Activated naive CD4-positive, alpha-beta T cell treated with anti-CD3 and anti-CD28 coated beads, Interleukin-2, amount 50 U/mL, for 72 hours (primary cell): Measurements from ENCODE around the gene ZYX. TPM values are rescaled to one million over a fixed set of nuclear protein-coding genes. Genes with fewer than 3 reads are reported as not detected.
"Not testable (repeated sequence)": the region's sequence is repeated elsewhere in the genome, so short reads cannot be mapped to it uniquely, and the experiment has no call there.

Experiments
- ATAC-seq, 2 donors: fragments of 150-1000 bp; cut with Tn5 transposase; 2 replicates each; pipeline ENCODE4 v1.10.0; 2021; ENCODE audit warnings: mild to moderate bottlenecking in 2 of 2, moderate library complexity in 2 of 2
- DNase-seq, 2 donors: peaks; one replicate each; pipeline ENCODE4 v3.0.0; 2021 to 2022; ENCODE audit warnings: low spot score in 2 of 2
- H3K27ac Mint-ChIP-seq, 2 donors: one replicate each; pipeline ENCODE4 v1.8.0; 2022; ENCODE audit warnings: mild to moderate bottlenecking in 2 of 2, mixed read lengths in 2 of 2
- H3K36me3 Mint-ChIP-seq, 2 donors: one replicate each; pipeline ENCODE4 v1.8.0; 2022; ENCODE audit warnings: mixed read lengths in 2 of 2
- H3K9me3 Mint-ChIP-seq, 2 donors: one replicate each; pipeline ENCODE4 v1.8.0; 2022; ENCODE audit warnings: mixed read lengths in 2 of 2
- total RNA-seq, 2 donors: library from RNA; stranded (reverse); gene quantifications; one replicate each; pipeline ENCODE4 v1.2.3, GENCODE V29; 2022

ZYX gene
- total RNA-seq, 2 donors from 2014 or later = 75.9 to 146 TPM

DNA sequence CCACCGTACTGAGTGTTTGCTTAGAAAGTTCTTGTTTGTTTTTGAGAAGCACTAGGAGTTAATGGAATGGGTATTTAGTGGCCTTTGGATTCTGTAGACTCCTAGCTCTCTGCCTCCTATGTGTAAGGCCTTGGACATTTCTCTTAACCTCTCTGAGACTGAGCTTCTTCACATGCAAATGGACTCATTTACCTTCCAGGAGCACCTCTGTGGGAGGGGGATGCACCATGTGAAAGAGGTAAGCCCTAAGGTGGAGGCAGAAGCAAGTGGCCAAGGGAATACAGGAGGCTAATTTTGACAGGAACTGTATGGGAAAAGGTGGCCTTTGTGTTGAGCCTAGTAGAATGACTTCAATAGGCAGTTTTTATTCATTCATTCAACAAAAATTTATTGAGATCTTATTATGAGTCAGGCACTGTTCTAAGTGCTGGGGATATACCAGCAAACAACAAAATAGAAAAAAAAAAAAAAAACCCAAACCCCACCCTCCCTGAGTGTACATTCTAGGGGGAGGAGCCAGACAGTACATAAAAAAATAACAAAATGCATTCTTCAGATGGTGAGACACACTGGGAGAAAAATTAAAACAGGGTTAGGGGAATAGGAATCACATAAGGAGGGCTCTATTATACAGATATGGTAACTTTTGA, 36.7 kb downstream of the ZYX start:
- H3K27ac Mint-ChIP-seq = peak overlapping the region in 1 of 2 donors; percentile 72
- no peak for DNase-seq
- no peaks in the 10 kb centered on the region for H3K36me3 Mint-ChIP-seq
- H3K9me3 Mint-ChIP-seq = no peaks in the 10 kb centered on the region
- peak in 1 of 2 donors; percentile 68 for ATAC-seq

DNA sequence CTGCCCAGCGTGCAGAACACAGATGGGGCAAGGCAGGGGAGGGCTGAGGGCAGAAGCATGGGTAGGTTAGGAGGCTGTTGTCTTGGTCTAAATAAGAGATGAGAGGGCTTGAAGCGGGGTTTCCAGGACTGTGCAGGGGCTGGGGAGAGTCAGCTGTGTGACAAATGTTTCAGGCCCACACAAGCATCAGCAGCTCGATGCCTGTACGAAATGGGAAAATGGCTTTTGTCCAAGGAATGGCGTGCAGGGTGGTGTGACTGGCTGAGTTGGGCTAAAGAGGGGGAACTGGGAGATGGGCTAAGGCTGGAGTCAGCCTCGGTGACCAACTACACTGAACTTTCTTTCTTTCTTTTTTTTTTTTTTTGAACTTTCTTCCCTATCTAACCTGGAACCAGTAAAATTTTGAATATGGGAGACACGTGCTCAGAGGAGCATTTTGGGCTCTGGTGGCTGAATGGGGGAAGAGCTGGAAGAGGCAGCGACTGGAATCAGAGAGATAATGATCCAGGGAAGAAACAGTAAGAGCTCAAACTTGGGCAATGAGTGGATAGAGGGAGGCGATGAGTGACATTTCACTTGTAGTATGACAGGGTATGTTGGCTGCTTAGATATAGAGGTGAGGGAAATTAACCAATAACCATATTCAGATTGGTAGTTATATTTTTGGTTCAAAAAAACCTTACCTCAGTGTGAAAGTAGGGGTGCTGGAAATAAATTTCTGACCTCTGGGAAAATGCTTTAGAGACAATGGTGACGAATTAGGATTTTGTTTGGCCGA, 37.7 kb downstream of the ZYX start:
- no peaks in the 10 kb centered on the region for H3K9me3 Mint-ChIP-seq
- DNase-seq (no peak), ATAC-seq (peak in 1 of 2 donors; percentile 6)
- no peaks in the 10 kb centered on the region for H3K36me3 Mint-ChIP-seq
- peak overlapping the region in 1 of 2 donors; percentile 7 for H3K27ac Mint-ChIP-seq

DNA sequence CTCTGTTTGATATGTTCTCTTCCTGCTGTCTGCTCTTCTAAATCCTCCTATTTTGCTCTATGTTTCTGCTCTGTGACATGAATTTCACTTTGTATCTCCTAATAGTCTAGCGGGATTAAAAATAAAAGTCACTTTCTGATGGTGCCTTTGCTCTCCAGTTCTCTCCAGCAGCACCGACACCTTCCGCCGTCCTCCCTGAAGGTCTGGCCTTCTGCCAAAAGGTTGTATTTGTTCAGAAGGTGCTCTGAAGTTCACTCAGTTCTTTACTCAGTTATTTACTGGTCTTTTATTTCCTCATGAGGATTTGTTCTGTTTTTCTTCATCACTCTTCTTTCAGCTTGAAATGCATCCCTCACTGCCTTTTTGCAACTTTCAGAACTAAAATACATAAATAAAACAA, 38.7 kb downstream of the ZYX start:
- DNase-seq (no peak), ATAC-seq (no peak)
- Mint-ChIP-seq H3K27ac (peak overlapping the region in 1 of 2 donors; percentile 1), H3K36me3 (no peaks in the 10 kb centered on the region), H3K9me3 (no peaks in the 10 kb centered on the region)

DNA sequence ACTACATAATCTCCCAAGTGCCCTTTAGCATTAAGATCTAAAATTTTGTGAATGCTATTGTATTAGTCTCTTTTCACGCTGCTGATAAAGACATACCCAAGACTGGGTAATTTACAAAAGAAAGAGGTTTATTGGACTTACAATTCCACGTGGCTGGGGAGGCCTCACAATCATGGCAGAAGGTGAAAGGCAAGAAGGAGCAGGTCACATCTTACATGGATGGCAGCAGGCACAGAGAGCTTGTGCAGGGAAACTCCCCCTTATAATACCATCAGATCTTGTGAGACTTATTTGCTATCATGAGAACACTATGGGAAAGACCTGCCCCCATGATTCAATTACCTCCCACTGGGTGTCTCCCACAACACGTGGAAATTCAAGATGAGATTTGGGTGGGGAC, 39.5 kb downstream of the ZYX start:
- H3K36me3 Mint-ChIP-seq, ATAC-seq, DNase-seq: not testable (repeated sequence)

DNA sequence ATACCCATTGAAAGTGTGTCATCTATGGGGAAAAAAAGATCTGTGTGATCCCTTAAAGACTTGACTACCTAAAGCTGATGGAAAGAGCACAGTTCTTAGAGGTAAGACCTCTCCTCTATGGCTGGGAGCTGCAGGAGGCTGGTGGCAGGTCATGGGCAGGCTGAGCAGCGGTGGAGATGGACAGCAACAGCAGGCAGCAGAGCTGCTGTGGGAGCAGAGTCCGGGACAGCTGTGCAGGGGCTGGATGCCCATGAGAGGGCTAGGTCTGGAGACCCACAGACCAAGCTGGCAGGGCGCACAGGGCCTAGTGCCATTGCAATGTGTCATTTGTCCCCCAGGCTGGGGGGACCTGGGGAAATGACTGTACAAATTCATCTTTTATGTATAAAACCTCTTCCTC, 40.9 kb downstream of the ZYX start:
- no peak for ATAC-seq
- DNase-seq = no peak
- no peaks in the 10 kb centered on the region for H3K36me3 Mint-ChIP-seq
- no peaks in the 10 kb centered on the region for H3K9me3 Mint-ChIP-seq
- no peak overlapping the region for H3K27ac Mint-ChIP-seq

More for the DNA sequence above, 39.5 kb downstream of the ZYX start:
- not testable (repeated sequence) for H3K27ac Mint-ChIP-seq, H3K9me3 Mint-ChIP-seq

GRCh38 chr7:143424476-143424875, 43.3 kb downstream of the ZYX start:
- DNase-seq, H3K36me3 Mint-ChIP-seq, ATAC-seq, H3K27ac Mint-ChIP-seq, H3K9me3 Mint-ChIP-seq: not testable (repeated sequence)

GRCh38 chr7:143426479-143427142, 45.5 kb downstream of the ZYX start:
- H3K27ac Mint-ChIP-seq = peak overlapping the region in 1 of 2 donors; percentile 45
- no peaks in the 10 kb centered on the region for H3K9me3 Mint-ChIP-seq
- no peaks in the 10 kb centered on the region for H3K36me3 Mint-ChIP-seq
- DNase-seq (no peak), ATAC-seq (peak in 1 of 2 donors; percentile 48)

GRCh38 chr7:143429770-143430698, 48.9 kb downstream of the ZYX start:
- no peak overlapping the region for H3K27ac Mint-ChIP-seq
- DNase-seq = no peak
- no peaks in the 10 kb centered on the region for H3K36me3 Mint-ChIP-seq
- no peak for ATAC-seq
- H3K9me3 Mint-ChIP-seq = no peaks in the 10 kb centered on the region

- H3K27ac Mint-ChIP-seq = no peak overlapping the region
- ATAC-seq (no peak), DNase-seq (no peak)
- H3K36me3 Mint-ChIP-seq = no peaks in the 10 kb centered on the region
- no peaks in the 10 kb centered on the region for H3K9me3 Mint-ChIP-seq
Observed at GRCh38 chr7:143431109-143431508, 50.0 kb downstream of the ZYX start.

DNA sequence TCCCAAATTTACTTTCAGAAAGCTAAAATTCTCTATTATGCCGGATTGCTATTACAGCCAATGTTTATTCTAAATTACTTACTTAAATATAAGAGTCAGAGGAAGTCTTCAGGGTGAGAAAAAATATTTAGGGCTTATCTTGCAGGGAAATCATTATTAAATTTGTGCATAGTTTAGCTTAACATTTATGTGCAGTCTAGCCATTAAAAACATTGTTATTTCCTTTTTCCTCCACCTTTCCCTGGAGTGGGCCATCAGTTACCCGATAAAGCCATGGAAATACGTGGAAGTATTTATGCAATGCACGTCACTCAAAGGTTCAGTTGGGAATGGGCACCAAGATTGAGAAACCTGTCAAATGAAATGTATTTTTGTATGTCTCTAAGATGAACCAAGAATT, 52.6 kb downstream of the ZYX start:
- Mint-ChIP-seq H3K36me3 (no peaks in the 10 kb centered on the region), H3K9me3 (peaks cover 0 to 3% of the 10 kb centered on the region in 2 donors), H3K27ac (no peak overlapping the region)
- no peak for DNase-seq
- ATAC-seq = no peak

DNA sequence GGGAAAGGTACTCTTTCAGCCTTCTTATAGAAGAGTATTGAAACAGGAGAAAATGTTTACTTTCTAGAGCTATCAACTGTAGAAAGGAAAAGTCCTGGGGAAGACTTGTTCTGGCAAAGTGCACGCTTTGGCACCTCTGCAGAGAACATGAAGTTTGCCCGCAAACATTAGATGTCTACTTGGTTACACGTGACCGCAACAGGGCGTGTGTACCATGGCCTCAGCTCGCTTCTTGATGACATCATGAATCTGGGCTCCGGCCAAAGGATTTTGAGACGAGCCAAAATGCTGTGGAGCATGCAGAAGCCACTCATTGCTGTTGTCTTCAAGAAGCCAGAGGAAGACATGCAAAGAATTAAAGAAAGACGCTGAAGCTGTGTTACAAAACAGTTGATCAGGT, 53.5 kb downstream of the ZYX start:
- ATAC-seq (no peak), DNase-seq (no peak)
- Mint-ChIP-seq H3K27ac (no peak overlapping the region), H3K36me3 (no peaks in the 10 kb centered on the region), H3K9me3 (peaks cover 0 to 5% of the 10 kb centered on the region in 2 donors)

DNA sequence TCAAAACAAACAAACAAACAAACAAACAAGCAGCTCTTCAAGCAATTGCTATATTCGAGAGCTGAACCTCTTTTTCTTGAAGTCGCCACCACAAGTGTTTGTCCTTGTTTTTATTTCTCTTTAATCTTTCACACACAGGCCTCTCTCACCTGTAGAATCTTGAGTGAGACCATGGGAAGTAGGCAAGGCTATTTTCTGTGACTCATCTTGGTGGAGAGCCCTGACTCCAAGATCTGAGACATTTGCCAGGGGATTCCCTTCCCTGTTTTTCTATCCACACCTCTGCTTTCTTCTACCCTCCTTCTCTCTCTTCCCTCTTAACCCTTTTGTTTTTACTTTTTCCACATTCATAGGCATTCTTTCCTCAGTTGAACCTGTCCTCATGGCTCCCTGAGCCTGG, 54.1 kb downstream of the ZYX start:
- DNase-seq (no peak), ATAC-seq (no peak)
- Mint-ChIP-seq H3K9me3 (peaks cover 0 to 5% of the 10 kb centered on the region in 2 donors), H3K36me3 (no peaks in the 10 kb centered on the region), H3K27ac (no peak overlapping the region)

- DNase-seq (no peak), ATAC-seq (no peak)
- H3K36me3 Mint-ChIP-seq = no peaks in the 10 kb centered on the region
- H3K27ac Mint-ChIP-seq = peak overlapping the region in 1 of 2 donors; percentile 24
- H3K9me3 Mint-ChIP-seq = peaks cover 0 to 5% of the 10 kb centered on the region in 2 donors
Observed at GRCh38 chr7:143436325-143436946, 55.3 kb downstream of the ZYX start.

DNA sequence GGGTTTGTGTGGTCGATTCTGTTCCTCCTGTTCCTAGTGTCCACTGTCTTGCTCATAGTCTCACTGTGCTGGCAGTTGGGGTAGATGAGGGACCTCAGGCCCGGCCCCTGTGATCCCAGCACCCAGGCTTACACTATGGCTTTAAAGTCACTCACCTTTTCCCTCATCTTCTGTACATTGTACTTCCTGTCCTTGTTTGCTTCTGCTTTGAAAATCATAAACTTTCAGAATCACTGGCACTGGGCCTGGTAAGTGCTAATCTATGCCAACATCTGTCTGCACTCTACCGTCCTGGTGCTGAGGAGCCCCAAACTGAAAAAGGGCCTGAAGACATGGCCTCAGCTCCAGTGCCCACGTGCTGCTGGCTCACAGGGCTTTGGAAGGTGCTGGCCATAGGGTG, 56.4 kb downstream of the ZYX start:
- DNase-seq (no peak), ATAC-seq (peak; percentile 58 to 62)
- Mint-ChIP-seq H3K9me3 (peaks cover 0 to 5% of the 10 kb centered on the region in 2 donors), H3K36me3 (no peaks in the 10 kb centered on the region), H3K27ac (peak overlapping the region; percentile 45 to 86)

DNA sequence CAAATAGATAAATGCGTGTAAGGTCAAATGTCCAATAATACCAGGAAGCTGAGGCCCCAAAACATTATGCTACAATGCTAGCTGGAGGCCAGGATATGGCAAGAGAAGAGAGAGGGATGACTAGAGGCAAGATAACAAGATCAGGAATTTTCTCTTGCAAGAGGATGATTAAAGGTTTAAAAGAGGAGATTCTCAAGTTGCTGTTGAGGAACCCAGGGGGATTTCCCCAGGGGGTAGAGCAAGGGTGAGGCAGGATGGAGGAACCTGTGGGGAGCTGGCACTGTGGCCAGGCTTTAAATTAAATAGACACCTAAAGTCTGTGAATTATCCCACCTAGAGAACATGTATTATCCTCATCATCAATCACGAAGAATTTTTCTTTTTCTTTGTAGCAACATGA, 58.7 kb downstream of the ZYX start:
- DNase-seq = no peak
- Mint-ChIP-seq H3K9me3 (peaks cover 0 to 5% of the 10 kb centered on the region in 2 donors), H3K36me3 (no peaks in the 10 kb centered on the region), H3K27ac (no peak overlapping the region)
- ATAC-seq = no peak
